NCI-H146 treated with DMSO at 0.1 percent for 48 hours (cell line): ENCODE data around the gene SETDB1.

Experiments used
- DNase-seq: peaks from one replicate; lab custom pipeline; 2025; ENCODE audit not compliant: unreplicated experiment; lab: John Stamatoyannopoulos, UW

Gene SETDB1

GRCh38 chr1:151001602-151002001, 75.4 kb downstream of the SETDB1 start:
- no peak for DNase-seq

- no peak for DNase-seq
Measured at GRCh38 chr1:151002051-151002450, 75.9 kb downstream of the SETDB1 start.

GRCh38 chr1:151002611-151003010, 76.4 kb downstream of the SETDB1 start:
- DNase-seq: no peak

GRCh38 chr1:151003180-151003579, 77.0 kb downstream of the SETDB1 start:
- DNase-seq: no peak

GRCh38 chr1:151005729-151006319, 79.7 kb downstream of the SETDB1 start:
- peak; percentile 24 for DNase-seq

- peak; percentile 87 for DNase-seq
Measured at GRCh38 chr1:151006327-151007052, 80.3 kb downstream of the SETDB1 start, which contains the start of gene MINDY1. Gene MINDY1 (minus strand): TSS chr1:151006902. CDS start chr1:151002617, 4,285 bp downstream.

- DNase-seq: no peak
Measured at GRCh38 chr1:151007853-151008243, 81.7 kb downstream of the SETDB1 start.

GRCh38 chr1:151008244-151009205, 82.4 kb downstream of the SETDB1 start, which contains the start of gene PRUNE1:
Gene PRUNE1 (plus strand): TSS chr1:151008449. CDS start chr1:151008633, 184 bp downstream.
- peak; percentile 77 for DNase-seq

GRCh38 chr1:151009206-151009587, 83.0 kb downstream of the SETDB1 start:
- no peak for DNase-seq

GRCh38 chr1:151009674-151010345, 83.6 kb downstream of the SETDB1 start:
- no peak for DNase-seq

- DNase-seq: no peak
Measured at GRCh38 chr1:151010346-151010726, 84.2 kb downstream of the SETDB1 start.

GRCh38 chr1:151011154-151011850, 85.1 kb downstream of the SETDB1 start:
- no peak for DNase-seq

- no peak for DNase-seq
Measured at GRCh38 chr1:151012684-151013471, 86.7 kb downstream of the SETDB1 start.

- DNase-seq: no peak
Measured at GRCh38 chr1:151013518-151013917, 87.4 kb downstream of the SETDB1 start.
